LNCAP (cell line): ENCODE measurements around the gene CCDC57.

Source experiments
- CTCF ChIP-seq: fragments of 450-650 bp; IDR thresholded peaks from 2 replicates; pipeline ENCODE4 v1.5.1; 2017; ENCODE audit warnings: mild to moderate bottlenecking

The CCDC57 gene

GRCh38 chr17:82212331-82213250 is at the start of gene CCDC57:
TSS of gene CCDC57 (minus strand) at chr17:82212842. CDS start at chr17:82201944, 10,898 bp downstream.
- no peak for TF ChIP-seq CTCF

- no peak for TF ChIP-seq CTCF
These were observed 49.7 kb upstream of the CCDC57 start for GRCh38 chr17:82262344-82262743.

- TF ChIP-seq CTCF = no peak
These were observed 45.9 kb upstream of the CCDC57 start for GRCh38 chr17:82258555-82258954.

- no peak for TF ChIP-seq CTCF
These were observed 44.8 kb upstream of the CCDC57 start for GRCh38 chr17:82257473-82257872.

- no peak for TF ChIP-seq CTCF
These were observed 43.7 kb upstream of the CCDC57 start for GRCh38 chr17:82256242-82256885.

GRCh38 chr17:82255402-82255972 is 42.8 kb upstream of the CCDC57 start:
- no peak for TF ChIP-seq CTCF

GRCh38 chr17:82253179-82253544 is 40.5 kb upstream of the CCDC57 start:
- no peak for TF ChIP-seq CTCF
